GM19455 (cell line): Measurements from ENCODE around the gene GPR62.

Experiments
- ATAC-seq: cut with Tn5 transposase; IDR thresholded peaks from one replicate; pipeline ENCODE4 v1.9.1; 2021; ENCODE audit not compliant: unreplicated experiment

Gene GPR62

DNA sequence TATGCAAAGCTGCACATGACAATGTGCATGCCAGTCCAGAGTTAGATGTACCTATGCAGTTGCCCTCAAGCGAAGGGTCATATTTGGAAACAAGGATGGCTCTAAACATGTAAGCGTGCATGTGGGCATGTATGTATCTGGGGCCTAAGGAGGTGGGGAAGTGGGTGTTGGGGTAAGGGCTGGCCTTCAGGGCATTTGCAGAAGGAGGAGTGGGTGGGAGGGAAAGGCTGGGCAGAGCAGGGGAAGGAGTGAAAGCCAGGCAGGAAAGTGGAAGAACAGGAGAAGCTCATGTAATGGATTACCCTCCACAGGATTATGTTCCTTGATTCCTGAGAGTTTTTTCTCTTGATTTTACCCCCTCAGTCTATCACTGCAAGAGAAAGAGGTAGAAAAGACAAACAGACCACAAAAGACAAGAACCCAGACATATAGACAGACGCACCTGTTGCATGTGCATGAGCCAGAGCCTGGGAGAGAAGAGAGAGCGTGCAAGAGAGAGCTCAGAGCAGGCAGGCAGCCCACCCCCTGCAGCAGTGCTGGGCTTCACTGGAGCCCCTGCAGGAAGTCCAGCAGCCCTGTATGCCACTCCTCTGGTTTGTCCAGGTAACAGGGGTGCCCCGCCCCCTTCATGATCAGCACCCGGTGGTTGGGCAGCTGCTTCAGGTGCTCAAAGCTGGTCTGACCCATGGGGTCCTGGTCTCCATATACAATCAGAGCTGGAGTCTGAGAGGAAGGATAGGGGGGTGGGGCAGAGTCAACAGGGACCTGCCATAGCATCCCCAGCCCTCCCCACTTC, 13.9 kb downstream of the GPR62 start:
- ATAC-seq = no peak

DNA sequence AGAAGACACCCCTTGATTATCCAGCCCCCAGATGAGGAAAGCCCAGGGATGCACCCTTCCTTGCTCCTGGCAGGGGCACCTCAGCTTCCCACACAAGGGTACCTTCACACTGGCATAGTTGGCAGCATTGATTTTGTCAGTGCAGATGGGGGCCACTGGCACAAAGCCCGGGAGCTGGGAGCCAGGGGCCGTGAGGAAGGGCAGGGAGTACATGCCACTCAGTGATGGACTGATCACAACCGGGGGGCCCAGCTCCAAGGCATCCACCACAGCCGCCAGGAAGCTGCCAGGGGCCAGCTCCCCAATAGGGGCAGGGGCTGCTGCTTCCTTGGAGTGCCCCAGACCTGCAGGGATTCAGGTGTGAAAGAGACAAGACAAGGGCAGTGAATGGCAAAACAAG, 14.7 kb downstream of the GPR62 start:
- no peak for ATAC-seq

DNA sequence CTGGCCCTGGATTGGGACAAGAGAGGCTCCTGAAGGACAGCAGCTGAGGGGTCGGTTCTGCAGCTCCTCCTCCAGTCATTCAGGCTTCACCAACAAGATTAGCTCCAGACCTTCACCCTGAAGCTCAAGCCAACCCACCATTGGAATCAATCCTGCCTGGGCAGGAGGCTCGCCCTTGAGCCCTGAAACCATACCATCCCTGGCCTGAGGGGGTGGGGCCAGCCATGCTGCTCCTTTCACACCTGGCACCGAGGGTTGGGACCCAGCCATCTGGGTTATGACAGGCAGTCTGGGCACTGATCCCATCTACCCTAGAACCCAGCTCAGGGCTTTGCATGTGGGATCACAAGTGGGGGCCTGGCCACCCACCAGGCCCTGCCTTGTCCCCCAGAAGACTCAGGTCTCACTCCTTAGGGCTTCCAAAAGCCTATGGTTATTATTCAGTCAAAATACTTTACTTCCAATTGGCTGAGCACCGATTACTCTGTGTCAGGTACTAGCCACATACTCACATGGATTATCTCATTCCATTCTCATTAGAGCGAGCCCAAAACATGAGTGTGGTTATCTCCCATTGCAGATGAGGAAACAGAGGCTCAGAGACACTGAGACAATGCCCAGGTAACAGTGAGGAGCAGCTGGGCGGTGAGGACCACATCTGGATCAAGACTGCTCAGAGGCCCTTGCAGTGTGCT, 15.6 kb downstream of the GPR62 start:
- ATAC-seq = no peak

DNA sequence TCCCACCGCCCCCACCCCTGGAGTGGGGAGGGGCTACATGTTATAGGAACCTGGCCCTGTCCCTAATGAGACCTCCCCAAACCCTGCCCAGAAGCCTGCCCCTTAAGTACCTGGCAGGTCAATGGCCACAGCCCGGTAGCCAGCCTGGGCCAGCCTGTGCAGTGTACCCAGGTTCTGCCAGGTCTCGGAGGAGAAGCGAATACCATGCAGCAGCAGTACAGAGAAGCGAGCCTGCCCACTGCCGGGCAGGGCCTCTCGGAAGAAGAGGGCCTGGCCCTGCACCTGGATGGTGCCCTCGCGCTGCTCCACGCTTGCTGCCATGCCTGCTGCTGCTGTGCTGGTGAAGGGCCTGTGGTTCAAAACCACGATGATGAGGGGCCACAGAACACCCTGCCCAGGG, 16.2 kb downstream of the GPR62 start:
- ATAC-seq = no peak

DNA sequence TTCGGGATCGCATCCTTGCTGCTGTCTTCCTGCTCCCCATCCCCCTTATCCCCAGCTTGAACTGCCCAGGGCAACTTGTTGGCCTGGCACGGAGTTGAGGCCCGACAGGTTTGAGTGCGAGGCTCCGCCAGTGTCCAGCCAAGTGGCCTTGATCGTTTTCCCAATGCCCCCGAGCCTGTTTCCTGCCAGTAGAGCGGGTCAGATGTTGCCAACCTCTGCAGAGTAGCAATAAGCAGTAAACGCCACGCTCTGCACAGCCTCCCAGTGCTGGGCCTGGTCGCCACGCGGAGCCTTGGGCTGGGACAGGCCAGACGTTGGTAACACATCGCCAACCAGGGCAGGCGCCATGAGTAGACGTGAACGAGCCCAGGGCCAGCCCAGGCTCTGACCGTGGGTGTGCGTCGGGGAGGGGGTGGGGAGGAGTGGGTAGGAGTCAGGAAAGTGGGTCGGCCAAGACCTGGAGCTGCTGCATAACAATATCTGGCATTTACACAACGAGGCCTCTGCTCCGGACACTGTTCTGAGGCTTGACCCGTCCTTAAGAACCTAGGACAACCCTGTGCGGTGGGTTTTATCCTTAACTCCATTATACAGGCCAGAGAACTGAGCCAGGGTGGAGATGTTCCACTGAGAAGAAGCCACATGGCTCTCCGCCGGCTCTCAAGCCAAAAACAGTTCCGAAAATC, 19.2 kb downstream of the GPR62 start:
- no peak for ATAC-seq

DNA sequence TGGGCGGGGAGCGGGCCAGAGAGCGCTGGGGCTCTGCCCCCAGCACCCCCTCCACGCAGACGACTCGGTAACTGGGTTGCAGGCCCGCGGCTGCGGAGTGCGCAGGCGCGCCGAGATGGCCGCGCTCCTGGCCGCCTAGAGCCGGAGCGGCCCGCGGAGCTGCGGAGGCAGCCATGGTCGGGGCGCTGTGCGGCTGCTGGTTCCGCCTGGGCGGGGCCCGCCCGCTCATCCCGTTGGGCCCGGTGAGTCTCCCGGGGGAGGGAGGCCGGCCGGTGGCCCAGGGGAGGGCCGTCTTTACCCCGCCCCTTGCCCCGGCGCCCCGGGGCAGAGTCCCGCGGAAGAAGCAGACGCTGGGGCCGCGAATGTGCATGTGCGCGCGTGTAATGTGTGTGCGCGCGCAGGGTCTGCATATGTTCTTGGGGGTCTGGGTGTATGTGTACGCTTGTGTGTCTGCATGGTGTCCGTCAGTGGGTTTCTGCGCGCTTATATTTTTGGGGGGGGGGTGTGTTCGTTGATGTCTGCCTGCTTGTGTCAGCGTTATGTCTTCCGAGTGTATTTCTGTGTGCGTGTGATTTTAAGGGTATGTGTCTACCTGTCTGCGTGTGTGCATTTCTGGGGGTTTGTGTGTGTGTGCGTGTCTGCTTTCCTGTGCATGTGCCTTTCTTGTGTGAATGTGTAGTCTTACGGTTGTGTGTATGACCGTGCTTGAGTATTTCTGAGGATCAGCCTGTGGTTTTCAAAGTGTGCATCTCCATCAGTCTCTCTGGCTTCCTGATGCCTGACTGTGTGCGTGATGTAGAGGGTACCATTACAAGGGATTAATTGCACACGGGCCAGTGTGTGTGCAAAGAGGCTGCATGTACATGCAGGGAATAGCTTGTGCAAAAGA, 20.0 kb downstream of the GPR62 start, which contains the start of gene ABHD14A:
TSS of gene ABHD14A (plus strand) at position 102 of the 889 bp plus-strand sequence. CDS start at position 174, 72 bp downstream.
- peak; percentile 50 for ATAC-seq

DNA sequence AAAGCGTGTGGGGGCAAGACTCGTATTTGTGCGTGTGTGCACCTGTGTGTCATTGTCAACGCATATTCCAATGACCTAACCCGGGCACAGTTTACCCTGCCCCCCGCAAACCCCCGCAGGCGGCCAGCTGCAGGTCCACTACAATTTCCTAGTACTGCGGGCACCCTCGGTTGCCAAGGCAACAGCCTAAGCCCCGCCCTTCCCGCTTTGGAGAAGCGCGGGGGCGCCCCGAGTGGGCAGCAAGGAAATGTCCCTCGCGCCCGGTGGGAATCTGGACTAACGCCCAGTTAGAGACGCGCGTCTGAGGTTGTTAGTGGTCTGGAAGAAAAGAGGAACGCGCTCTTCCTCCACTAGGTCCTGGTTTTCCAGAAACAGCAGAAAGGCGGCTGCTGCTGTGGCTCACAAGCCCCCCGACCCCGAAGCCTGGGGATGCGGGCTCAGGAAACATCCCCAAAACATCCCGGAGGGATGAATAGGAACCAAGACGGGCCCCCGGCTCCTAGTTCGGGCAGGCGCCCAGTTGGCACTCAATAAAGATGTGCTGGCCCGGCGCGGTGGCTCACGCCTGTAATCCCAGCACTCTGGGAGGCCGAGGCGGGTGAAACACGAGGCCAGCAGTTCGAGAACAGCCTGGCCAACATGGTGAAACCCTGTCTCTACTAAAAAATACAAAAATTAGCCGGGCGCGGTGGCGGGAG, 20.8 kb downstream of the GPR62 start:
- ATAC-seq = no peak

DNA sequence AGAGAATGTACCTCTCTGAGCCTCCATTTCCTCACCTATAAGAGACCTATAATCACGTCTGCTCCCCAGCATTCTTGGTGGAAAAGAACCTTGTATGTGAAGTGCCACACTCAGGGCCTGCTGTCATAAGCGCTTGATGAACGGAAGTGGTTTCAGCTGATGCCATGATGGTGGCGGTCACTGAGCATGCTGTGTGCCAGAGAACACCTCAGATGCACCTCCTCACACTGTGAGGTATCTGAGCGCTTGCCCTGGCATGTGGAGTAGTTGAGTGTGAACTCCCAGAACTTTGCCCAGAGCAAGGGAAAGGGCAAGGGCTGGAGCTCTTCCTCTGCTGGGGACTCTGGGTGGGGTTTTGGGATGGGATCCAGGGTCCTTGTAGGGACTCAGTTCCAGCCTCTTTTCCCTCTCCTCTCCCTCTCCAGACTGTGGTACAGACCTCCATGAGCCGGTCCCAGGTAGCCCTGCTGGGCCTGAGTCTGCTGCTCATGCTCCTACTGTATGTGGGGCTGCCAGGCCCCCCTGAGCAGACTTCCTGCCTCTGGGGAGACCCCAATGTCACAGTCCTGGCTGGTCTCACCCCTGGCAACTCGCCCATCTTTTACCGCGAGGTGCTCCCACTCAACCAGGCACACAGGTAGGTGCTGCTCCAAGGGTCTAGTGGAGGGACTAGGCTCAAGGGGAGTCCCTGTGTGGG, 22.4 kb downstream of the GPR62 start:
- ATAC-seq = no peak

DNA sequence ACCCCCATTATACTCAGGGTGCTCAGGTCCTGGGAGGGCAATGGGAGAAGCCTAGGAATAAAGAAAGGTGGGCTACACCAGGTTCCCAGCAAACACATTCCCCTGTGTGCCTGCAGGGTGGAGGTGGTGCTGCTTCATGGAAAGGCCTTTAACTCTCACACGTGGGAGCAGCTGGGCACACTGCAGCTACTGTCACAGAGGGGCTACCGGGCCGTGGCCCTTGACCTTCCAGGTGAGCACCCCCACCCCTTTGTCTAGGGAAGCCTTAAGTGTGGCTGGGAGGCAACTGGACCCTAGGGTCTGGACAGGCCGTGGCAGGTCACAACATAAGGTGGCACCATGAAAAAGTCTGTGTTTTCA, 22.9 kb downstream of the GPR62 start:
- ATAC-seq = no peak

DNA sequence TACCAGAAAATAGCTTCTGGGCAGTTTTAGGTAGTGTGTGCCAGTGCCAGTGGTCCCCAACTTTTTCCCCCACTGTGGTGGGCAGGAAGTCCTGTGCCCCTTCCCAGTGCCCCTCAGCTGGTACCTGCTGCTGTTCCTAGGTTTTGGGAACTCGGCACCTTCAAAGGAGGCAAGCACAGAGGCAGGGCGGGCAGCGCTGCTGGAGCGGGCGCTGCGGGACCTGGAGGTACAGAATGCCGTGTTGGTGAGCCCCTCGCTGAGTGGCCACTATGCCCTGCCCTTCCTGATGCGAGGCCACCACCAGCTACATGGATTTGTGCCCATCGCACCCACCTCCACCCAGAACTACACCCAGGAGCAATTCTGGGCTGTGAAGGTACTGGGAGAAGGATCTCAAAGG, 25.1 kb downstream of the GPR62 start:
- no peak for ATAC-seq

DNA sequence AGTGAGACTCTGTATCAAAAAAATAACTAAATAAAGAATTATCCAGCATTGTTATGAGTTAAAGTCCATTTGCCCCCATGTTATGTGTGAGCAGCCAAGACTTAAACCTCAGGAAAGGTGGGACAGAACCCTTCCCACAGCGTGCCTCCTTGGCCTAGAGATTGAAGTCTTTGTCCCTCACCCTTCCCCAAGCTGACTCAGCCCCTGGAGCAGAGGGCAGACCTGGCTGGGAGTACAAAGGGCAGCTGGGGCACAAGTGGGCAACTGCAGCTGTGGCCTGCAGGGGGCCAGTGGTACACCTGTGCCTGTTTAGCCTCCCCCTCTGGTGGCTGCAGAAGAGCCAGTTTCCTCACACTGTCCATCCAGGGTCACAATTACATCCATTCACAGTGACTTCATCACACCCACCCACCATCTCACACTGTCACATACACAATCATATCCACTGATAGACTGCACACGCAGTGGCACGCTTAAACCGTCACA, 27.2 kb downstream of the GPR62 start:
- ATAC-seq = peak; percentile 37

DNA sequence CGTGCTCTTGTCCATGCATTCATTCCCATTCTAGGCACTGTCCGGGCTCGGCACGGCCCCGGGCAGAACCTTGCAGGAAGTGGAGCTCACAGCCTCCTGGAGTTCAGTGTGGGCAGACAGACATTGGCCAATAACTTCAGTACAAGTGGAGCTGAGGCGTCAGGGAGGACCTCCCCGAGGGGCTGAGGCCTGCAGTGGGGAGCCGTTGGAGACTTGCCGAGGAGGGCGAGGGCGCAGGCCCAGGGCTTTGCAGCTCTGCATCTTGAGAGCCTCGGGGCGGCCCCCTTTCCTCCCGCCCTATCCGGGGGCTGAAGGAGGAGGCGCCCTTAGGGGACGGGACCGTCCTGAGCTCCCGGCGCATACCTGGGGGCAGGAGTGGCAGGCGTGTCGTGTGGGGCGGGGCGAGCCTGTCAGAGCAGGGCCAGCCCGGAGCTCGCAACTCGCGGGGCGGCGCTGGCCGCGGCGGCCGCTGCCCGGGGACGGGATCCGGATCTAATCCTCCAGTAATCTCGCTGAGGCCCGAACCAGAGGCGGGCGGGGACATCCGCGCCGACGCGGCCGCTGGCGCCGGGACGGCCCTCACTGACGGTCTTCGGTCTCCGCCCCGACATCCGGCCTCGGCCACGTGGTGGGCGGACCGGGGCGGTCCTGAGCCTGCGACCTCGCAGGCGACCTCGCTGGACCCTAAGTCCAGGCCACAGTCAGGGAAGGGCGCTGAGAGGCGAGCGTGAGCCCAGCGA, 27.8 kb downstream of the GPR62 start, which contains the start of gene ACY1:
TSS of gene ACY1 (plus strand) at position 698 of the 740 bp plus-strand sequence. CDS start 530 bp downstream, outside the sequence.
- peak; percentile 68 for ATAC-seq

DNA sequence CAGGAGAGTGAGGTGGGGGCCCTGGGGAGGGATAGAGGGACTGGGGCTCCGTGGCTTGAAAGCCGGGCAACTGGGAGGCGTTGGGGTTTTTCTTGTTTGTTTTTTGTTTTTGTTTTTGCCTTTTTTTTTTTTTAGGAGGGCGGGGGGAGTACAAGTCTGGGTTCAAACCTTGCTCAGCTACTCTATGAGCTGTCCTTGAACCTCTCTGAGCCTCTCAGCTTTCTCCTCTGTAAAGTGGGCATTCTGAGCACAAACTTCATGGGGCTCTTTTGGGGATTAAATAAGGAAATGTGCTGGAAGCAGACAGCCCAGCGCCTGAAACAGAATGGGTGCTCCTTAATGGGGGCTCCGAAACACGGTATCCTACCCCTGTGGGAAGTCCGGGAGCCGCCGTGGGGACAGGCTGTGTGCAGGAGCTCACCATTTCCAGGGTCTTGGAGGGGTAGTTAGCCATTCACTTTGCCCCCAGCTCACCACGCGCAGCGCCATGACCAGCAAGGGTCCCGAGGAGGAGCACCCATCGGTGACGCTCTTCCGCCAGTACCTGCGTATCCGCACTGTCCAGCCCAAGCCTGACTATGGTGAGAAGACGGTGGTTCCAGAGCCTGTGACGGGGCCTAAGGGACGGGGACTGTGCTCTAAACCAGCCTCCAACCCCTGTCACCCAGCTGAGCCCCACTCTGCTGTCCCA, 28.5 kb downstream of the GPR62 start:
- no peak for ATAC-seq

DNA sequence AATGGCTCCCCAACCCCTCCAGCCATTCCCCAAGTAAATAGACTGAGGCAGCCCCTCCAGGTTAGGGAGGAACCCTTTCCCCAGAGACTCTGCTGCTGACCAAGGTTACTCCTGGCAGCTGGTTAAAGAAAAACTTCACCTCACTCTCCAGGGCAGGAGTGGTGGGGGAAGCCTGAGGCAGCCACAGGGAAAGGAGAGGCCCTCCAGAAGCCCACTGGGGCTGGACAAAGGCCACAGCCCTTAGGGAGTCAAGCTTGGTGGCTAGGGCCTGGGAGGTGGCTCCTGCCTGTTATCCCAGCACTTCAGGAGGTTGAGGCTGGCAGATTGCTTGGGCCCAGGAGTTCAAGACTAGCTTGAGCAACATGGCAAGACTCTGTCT, 29.1 kb downstream of the GPR62 start:
- no peak for ATAC-seq

DNA sequence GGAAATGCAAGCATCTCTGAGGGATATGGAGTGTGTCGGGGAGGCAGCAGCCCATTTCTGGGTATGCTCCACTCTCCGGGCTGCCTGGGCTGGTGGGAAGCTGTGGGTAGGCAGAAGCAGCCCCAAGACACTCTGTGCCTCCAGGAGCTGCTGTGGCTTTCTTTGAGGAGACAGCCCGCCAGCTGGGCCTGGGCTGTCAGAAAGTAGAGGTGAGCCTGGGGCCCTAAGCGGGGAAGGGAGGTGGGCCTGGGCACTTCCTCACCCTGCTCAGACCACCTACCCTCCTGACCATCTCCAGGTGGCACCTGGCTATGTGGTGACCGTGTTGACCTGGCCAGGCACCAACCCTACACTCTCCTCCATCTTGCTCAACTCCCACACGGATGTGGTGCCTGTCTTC, 29.9 kb downstream of the GPR62 start:
- no peak for ATAC-seq

DNA sequence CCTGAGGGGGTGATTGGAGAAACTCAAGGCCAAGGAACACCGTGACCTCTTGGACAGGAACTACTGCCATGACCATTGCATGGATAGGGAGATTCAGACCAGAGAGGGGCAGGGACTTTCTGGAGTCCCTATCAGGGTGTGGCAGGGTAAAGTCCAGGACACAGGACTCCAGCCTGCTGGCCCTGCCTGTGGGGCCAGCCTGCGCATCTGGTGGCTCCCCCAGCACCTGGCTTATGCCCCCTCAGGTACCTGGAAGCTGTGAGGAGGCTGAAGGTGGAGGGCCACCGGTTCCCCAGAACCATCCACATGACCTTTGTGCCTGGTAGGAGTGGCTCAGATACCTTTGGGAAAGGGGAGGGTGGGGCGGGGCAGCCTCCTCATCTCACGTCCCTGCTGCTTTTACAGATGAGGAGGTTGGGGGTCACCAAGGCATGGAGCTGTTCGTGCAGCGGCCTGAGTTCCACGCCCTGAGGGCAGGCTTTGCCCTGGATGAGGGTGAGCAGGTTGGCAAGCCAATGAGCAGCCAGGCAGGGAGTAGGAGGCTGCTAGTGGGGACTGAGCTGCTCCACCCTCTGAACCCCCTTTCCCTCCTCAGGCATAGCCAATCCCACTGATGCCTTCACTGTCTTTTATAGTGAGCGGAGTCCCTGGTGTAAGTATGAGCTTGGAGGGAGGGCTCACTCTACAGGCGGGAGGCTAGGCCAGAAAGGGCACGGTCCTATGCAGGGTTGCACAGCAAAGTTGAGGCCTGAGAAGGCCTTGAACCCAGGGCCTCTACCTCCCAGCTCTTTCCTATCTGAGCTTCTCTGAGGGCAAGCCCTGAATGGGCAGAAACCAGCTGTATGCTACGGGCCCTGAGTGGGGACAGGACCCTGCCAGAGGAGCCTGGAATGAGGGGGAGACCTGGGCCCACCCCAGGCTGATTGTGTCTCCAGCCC, 31.1 kb downstream of the GPR62 start:
- ATAC-seq = no peak

DNA sequence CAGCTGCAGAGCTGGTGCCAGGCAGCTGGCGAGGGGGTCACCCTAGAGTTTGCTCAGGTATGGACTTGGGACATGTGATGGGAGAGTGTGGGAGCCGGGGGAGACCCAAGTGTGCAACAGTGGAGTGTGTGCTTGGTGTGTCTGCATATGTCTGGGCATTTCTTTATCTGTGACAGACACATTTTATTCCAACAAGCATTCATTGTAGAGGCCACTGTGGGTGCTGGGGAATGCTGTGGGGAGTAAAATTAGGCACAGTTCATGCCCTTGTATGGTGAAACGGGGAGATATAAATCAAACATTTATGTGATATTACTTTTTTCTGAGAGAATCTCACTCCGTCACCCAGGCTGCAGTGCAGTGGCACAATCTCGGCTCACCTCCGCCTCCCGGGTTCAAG, 32.4 kb downstream of the GPR62 start:
- ATAC-seq = no peak
